CD4-positive, alpha-beta T cell treated with Interleukin-12 subunit alpha and Interleukin-12 subunit beta, for 1 hour (primary cell): ENCODE data around the gene ZNF593.

Source experiments
- DNase-seq: peaks from one replicate; pipeline ENCODE4 v3.0.0-alpha.2; 2020

ZNF593 gene

GRCh38 chr1:26213335-26213905 lies 43.7 kb downstream of the ZNF593 start:
- DNase-seq: no peak

- DNase-seq: no peak
Measured at GRCh38 chr1:26215246-26215645, 45.5 kb downstream of the ZNF593 start.

- no peak for DNase-seq
Measured at GRCh38 chr1:26218906-26219494, 49.3 kb downstream of the ZNF593 start.
